ENCODE results near the gene AQP10. TPM values are rescaled to one million over a fixed set of nuclear protein-coding genes. Genes with fewer than 3 reads are reported as not detected.

AQP10 gene
- total and polyA plus RNA-seq, 9 of the 15 experiments (the other 6 are each of a cell fraction or from before 2014, with no cell fraction given) = 0.37 to 9.7 (median 1.9) TPM

GRCh38 chr1:154272217-154272998, 48.5 kb upstream of the AQP10 start, which contains the start of gene HAX1 (continued):
- TF ChIP-seq ZNF407 (IDR thresholded peaks at IDR 0.05; ENCODE audit: low read depth) = peak; percentile 90
- no peak for TF ChIP-seq CHD4 (IDR thresholded peaks at IDR 0.05; ENCODE audit: insufficient read depth, insufficient replicate concordance, low read depth, low read length, poor library complexity, severe bottlenecking)
- TF ChIP-seq NR3C1 (CRISPR knock-in tag; IDR thresholded peaks at IDR 0.05) = no peak
- TF ChIP-seq, protein P1, sequence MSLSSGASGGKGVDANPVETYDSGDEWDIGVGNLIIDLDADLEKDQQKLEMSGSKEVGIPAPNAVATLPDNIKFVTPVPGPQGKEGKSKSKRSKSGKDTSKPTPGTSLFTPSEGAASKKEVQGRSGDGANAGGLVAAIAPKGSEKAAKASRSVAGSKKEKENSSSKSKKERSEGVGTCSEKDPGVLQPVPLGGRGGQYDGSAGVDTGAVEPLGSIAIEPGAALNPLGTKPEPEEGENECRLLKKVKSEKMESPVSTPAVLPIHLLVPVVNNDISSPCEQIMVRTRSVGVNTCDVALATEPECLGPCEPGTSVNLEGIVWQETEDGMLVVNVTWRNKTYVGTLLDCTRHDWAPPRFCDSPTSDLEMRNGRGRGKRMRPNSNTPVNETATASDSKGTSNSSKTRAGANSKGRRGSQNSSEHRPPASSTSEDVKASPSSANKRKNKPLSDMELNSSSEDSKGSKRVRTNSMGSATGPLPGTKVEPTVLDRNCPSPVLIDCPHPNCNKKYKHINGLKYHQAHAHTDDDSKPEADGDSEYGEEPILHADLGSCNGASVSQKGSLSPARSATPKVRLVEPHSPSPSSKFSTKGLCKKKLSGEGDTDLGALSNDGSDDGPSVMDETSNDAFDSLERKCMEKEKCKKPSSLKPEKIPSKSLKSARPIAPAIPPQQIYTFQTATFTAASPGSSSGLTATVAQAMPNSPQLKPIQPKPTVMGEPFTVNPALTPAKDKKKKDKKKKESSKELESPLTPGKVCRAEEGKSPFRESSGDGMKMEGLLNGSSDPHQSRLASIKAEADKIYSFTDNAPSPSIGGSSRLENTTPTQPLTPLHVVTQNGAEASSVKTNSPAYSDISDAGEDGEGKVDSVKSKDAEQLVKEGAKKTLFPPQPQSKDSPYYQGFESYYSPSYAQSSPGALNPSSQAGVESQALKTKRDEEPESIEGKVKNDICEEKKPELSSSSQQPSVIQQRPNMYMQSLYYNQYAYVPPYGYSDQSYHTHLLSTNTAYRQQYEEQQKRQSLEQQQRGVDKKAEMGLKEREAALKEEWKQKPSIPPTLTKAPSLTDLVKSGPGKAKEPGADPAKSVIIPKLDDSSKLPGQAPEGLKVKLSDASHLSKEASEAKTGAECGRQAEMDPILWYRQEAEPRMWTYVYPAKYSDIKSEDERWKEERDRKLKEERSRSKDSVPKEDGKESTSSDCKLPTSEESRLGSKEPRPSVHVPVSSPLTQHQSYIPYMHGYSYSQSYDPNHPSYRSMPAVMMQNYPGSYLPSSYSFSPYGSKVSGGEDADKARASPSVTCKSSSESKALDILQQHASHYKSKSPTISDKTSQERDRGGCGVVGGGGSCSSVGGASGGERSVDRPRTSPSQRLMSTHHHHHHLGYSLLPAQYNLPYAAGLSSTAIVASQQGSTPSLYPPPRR (CRISPR knock-in tag; IDR thresholded peaks at IDR 0.05; ENCODE audit: borderline replicate concordance) = no peak; the same call in 1 of the 2 replicates
- TF ChIP-seq, protein P2, sequence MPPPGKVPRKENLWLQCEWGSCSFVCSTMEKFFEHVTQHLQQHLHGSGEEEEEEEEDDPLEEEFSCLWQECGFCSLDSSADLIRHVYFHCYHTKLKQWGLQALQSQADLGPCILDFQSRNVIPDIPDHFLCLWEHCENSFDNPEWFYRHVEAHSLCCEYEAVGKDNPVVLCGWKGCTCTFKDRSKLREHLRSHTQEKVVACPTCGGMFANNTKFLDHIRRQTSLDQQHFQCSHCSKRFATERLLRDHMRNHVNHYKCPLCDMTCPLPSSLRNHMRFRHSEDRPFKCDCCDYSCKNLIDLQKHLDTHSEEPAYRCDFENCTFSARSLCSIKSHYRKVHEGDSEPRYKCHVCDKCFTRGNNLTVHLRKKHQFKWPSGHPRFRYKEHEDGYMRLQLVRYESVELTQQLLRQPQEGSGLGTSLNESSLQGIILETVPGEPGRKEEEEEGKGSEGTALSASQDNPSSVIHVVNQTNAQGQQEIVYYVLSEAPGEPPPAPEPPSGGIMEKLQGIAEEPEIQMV (tag; conservative IDR thresholded peaks at IDR 0.05; ENCODE audit: low read depth) = no peak
